Osteocyte (in vitro differentiated cells): ENCODE measurements around the gene TSPAN15. TPM values are rescaled to one million over a fixed set of nuclear protein-coding genes. Genes with fewer than 3 reads are reported as not detected.

Experiments used
- DNase-seq: peaks from one replicate; pipeline ENCODE4 v3.0.0; 2021; ENCODE audit warnings: mixed read lengths; ENCODE audit not compliant: unreplicated experiment; ENCODE audit errors: extremely low spot score
- H3K27ac Mint-ChIP-seq: one replicate; pipeline ENCODE4 v1.8.0; 2021; ENCODE audit warnings: mild to moderate bottlenecking, mixed read lengths; ENCODE audit not compliant: unreplicated experiment
- H3K27me3 Mint-ChIP-seq: one replicate; pipeline ENCODE4 v1.8.0; 2021; ENCODE audit warnings: mixed read lengths; ENCODE audit not compliant: unreplicated experiment
- H3K36me3 Mint-ChIP-seq: one replicate; pipeline ENCODE4 v1.8.0; 2021; ENCODE audit warnings: mixed read lengths; ENCODE audit not compliant: unreplicated experiment
- H3K4me1 Mint-ChIP-seq: one replicate; pipeline ENCODE4 v1.8.0; 2021; ENCODE audit warnings: mixed read lengths; ENCODE audit not compliant: unreplicated experiment
- H3K4me3 Mint-ChIP-seq: one replicate; pipeline ENCODE4 v1.8.0; 2021; ENCODE audit warnings: mild to moderate bottlenecking, moderate library complexity, mixed read lengths; ENCODE audit not compliant: unreplicated experiment
- H3K9me3 Mint-ChIP-seq: one replicate; pipeline ENCODE4 v1.8.0; 2021; ENCODE audit warnings: mixed read lengths; ENCODE audit not compliant: unreplicated experiment
- total RNA-seq: library from RNA; stranded (reverse); gene quantifications from 2 replicates; pipeline ENCODE4 v1.2.1, GENCODE V29; 2021
- TF ChIP-seq, protein P1 (sequence below): fragments of 200-600 bp; sonication (generic); IDR thresholded peaks from 2 replicates; pipeline ENCODE4 v1.5.0; 2021; ENCODE audit warnings: antibody characterized with exemption, mild to moderate bottlenecking, moderate library complexity

The TSPAN15 gene
- total RNA-seq, 1 donor from 2014 or later, result 0.94 TPM

DNA sequence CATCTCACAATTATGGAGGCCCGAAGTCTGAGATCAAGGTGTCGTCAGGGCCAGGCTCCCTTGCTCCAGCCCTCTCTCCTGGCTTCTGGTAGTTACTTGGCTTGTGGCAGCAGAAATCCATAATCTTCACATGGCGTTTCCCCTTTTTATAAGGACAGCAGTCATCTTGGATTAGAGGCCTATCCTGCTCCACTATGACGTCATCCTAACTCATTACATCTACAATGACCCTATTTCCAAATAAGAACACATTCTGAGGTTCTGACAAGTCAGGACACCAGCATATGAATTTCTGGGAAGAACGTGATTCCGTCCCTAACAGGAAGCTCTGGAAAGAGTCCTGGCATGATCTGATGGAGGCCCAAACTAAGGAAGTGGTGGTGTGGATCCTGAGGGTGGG, 86.2 kb downstream of the TSPAN15 start:
- TF ChIP-seq, protein P1, sequence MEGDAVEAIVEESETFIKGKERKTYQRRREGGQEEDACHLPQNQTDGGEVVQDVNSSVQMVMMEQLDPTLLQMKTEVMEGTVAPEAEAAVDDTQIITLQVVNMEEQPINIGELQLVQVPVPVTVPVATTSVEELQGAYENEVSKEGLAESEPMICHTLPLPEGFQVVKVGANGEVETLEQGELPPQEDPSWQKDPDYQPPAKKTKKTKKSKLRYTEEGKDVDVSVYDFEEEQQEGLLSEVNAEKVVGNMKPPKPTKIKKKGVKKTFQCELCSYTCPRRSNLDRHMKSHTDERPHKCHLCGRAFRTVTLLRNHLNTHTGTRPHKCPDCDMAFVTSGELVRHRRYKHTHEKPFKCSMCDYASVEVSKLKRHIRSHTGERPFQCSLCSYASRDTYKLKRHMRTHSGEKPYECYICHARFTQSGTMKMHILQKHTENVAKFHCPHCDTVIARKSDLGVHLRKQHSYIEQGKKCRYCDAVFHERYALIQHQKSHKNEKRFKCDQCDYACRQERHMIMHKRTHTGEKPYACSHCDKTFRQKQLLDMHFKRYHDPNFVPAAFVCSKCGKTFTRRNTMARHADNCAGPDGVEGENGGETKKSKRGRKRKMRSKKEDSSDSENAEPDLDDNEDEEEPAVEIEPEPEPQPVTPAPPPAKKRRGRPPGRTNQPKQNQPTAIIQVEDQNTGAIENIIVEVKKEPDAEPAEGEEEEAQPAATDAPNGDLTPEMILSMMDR, result no peak
- Mint-ChIP-seq H3K27me3 (peaks cover 53% of the 10 kb centered on the region), H3K4me3 (no peak overlapping the region), H3K27ac (no peak overlapping the region), H3K9me3 (peaks cover 13% of the 10 kb centered on the region), H3K4me1 (no peaks in the 10 kb centered on the region), H3K36me3 (no peaks in the 10 kb centered on the region)
- DNase-seq, result no peak

DNA sequence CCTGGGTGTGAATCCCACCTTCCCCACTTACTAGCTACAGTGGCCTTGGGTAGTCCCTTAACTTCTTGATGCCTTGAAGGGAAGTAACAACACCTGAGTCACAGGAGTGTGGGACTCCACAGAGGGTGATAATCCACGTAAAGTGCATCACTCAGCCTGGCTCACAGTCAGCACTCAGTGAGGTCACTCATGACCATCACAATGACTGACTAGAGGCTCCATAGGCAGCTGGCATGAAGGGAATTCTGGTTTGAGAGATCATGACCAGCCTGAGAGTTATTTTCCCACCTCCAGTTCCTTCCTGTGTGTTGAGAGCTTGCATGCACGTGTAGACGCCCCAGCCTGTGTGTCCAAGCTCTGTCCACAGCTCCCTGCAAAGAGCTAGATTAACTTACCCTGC, 87.2 kb downstream of the TSPAN15 start:
- DNase-seq, result no peak
- Mint-ChIP-seq H3K4me1 (no peaks in the 10 kb centered on the region), H3K27me3 (peaks cover 54% of the 10 kb centered on the region), H3K36me3 (no peaks in the 10 kb centered on the region), H3K27ac (no peak overlapping the region), H3K9me3 (peaks cover 13% of the 10 kb centered on the region), H3K4me3 (no peak overlapping the region)
- TF ChIP-seq, protein P1, result no peak

DNA sequence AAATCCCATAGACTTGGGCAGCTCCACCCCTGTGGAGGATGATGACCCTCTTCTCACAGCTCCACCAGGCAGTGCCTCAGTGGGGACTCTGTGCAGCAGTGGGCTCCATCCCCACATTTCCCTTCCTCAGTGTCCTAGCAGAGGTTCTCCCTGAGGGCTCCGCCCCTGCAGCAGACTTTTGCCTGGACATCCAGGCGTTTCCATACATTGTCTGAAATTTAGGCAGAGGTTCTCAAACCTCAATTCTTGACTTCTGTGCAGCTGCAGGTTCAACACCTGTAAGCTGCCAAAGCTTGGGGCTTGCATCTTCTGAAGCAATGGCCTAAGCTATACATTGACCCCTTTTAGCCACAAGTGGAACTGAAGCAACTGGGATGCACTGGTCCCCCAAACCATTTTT, 90.2 kb downstream of the TSPAN15 start:
- H3K36me3 Mint-ChIP-seq, result no peaks in the 10 kb centered on the region
- H3K27ac Mint-ChIP-seq, result no peak overlapping the region
- H3K9me3 Mint-ChIP-seq, result peaks cover 13% of the 10 kb centered on the region
- H3K27me3 Mint-ChIP-seq, result peaks cover 54% of the 10 kb centered on the region
- no peaks in the 10 kb centered on the region for H3K4me1 Mint-ChIP-seq
- no peak for DNase-seq
- TF ChIP-seq, protein P1, result no peak
- H3K4me3 Mint-ChIP-seq, result no peak overlapping the region

DNA sequence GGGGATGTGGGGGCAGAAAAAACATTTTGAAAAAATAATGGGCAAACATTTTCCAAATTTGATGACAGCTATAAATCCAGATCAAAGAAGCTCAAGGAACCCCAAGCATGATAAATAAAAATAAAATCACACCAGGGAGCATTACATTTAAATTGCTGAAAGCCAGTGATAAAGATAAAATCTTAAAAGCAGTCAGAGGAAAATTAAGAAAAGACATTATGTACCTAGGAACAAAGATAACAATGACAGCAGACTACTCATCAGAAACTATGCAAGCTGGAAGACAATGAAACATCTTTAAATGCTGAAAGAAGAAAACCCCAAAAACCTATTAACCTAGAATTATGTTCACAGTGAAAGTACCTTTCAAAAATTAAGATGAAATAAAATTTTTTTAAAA, 98.7 kb downstream of the TSPAN15 start:
- H3K27me3 Mint-ChIP-seq, result peaks cover 34% of the 10 kb centered on the region
- H3K27ac Mint-ChIP-seq, result no peak overlapping the region
- H3K9me3 Mint-ChIP-seq, result peaks cover 33% of the 10 kb centered on the region
- TF ChIP-seq, protein P1, result no peak
- no peak overlapping the region for H3K4me3 Mint-ChIP-seq
- no peak for DNase-seq
- no peaks in the 10 kb centered on the region for H3K36me3 Mint-ChIP-seq
- H3K4me1 Mint-ChIP-seq, result no peaks in the 10 kb centered on the region

DNA sequence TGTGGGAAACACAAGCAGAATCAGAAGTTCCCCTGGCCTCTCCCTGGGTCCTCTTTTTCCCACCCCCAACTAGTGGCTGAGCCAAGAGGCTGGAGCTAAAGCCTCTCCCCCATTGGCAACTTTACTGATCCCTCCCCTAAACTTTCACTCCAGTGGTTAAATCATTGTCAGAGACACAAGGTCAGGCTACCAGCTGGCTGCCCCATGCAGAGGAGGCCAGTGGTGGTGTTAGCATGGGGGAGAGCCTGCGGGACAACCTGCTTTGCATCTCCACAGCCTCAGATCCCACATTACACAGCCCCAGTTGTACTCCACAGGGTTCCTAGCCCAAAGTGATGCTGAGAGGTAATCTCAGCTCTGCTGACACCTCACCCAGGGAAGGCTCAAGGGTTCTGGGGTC, 101.0 kb downstream of the TSPAN15 start:
- no peaks in the 10 kb centered on the region for H3K4me1 Mint-ChIP-seq
- H3K4me3 Mint-ChIP-seq, result no peak overlapping the region
- H3K36me3 Mint-ChIP-seq, result no peaks in the 10 kb centered on the region
- DNase-seq, result no peak
- peaks cover 33% of the 10 kb centered on the region for H3K9me3 Mint-ChIP-seq
- peaks cover 41% of the 10 kb centered on the region for H3K27me3 Mint-ChIP-seq
- TF ChIP-seq, protein P1, result no peak
- no peak overlapping the region for H3K27ac Mint-ChIP-seq
